Lower lobe of right lung (tissue), 2 donors: ENCODE results near the gene APOL4. TPM values are rescaled to one million over a fixed set of nuclear protein-coding genes. Genes with fewer than 3 reads are reported as not detected.
"Not testable (repeated sequence)": the region's sequence is repeated elsewhere in the genome, so short reads cannot be mapped to it uniquely, and the experiment has no call there.

ENCODE experiments used
- ATAC-seq, 2 donors: fragments of 200-7000 bp; cut with Tn5 transposase; one replicate each; pipeline ENCODE4 v1.9.1; 2020 to 2022; ENCODE audit warnings: mild to moderate bottlenecking in 2 of 2, moderate library complexity in 2 of 2
- DNase-seq: peaks from one replicate; pipeline ENCODE4 v3.0.0-alpha.2; 2020
- H3K27ac ChIP-seq: fragments of 200-600 bp; one replicate; pipeline ENCODE4 v1.8.0; 2022
- H3K27me3 ChIP-seq: fragments of 200-600 bp; one replicate; pipeline ENCODE4 v1.8.0; 2022; ENCODE audit warnings: low read depth
- H3K36me3 ChIP-seq: fragments of 200-600 bp; one replicate; pipeline ENCODE4 v1.8.0; 2022; ENCODE audit warnings: mild to moderate bottlenecking
- H3K4me1 ChIP-seq: fragments of 200-600 bp; one replicate; pipeline ENCODE4 v1.8.0; 2022
- H3K4me3 ChIP-seq: fragments of 200-600 bp; one replicate; pipeline ENCODE4 v1.8.0; 2022; ENCODE audit warnings: mild to moderate bottlenecking
- H3K9me3 ChIP-seq: fragments of 200-600 bp; one replicate; pipeline ENCODE4 v1.8.0; 2022
- CTCF ChIP-seq: fragments of 200-600 bp; IDR thresholded peaks from one replicate; pipeline ENCODE4 v1.8.0; 2022; ENCODE audit warnings: antibody characterized with exemption, mild to moderate bottlenecking
- intact Hi-C: fragments of 100-400 bp; cut with DNase I; formaldehyde crosslinking; loops from one replicate; pipeline ENCODE4 v1.11.0; 2022
- total RNA-seq: library from RNA; stranded (reverse); fragmentation: NEBNext Ultra II Directional; extraction: Animal tissue kit (Norgen Biotek cat#: 25700); gene quantifications from one replicate; pipeline ENCODE4 v1.2.1, GENCODE V29; 2021
- donor health status: DM: no; HTN: yes; CAD: no; lungs with severe emphysema.

Gene APOL4
- total RNA-seq, 1 donor from 2014 or later, result 29.0 TPM

- peak in 1 of 2 donors; percentile 64 for ATAC-seq
- Histone ChIP-seq H3K4me1 (peaks cover 64% of the 10 kb centered on the region), H3K9me3 (no peaks in the 10 kb centered on the region), H3K27me3 (no peaks in the 10 kb centered on the region), H3K36me3 (no peaks in the 10 kb centered on the region), H3K27ac (peak overlapping the region; percentile 26), H3K4me3 (no peak overlapping the region)
- TF ChIP-seq CTCF, result no peak
- DNase-seq, result no peak
- intact Hi-C loops, result no loop called here
These were observed 36.5 kb downstream of the APOL4 start for GRCh38 chr22:36165141-36165540.

GRCh38 chr22:36164621-36165020, 37.0 kb downstream of the APOL4 start:
- DNase-seq (no peak), ATAC-seq (peak; percentile 63 to 74)
- H3K9me3 ChIP-seq, result no peaks in the 10 kb centered on the region
- peaks cover 69% of the 10 kb centered on the region for H3K4me1 ChIP-seq
- intact Hi-C loops, result no loop called here
- no peaks in the 10 kb centered on the region for H3K36me3 ChIP-seq
- H3K4me3 ChIP-seq, result no peak overlapping the region
- no peaks in the 10 kb centered on the region for H3K27me3 ChIP-seq
- H3K27ac ChIP-seq, result peak overlapping the region; percentile 26
- TF ChIP-seq CTCF, result no peak

GRCh38 chr22:36163497-36163896, 38.1 kb downstream of the APOL4 start:
- Histone ChIP-seq H3K27ac (peak overlapping the region; percentile 59), H3K9me3 (no peaks in the 10 kb centered on the region), H3K4me1 (peaks cover 80% of the 10 kb centered on the region), H3K4me3 (no peak overlapping the region), H3K27me3 (no peaks in the 10 kb centered on the region), H3K36me3 (no peaks in the 10 kb centered on the region)
- DNase-seq (no peak), ATAC-seq (no peak)
- intact Hi-C loops, result no loop called here
- no peak for TF ChIP-seq CTCF

GRCh38 chr22:36162127-36163034, 39.2 kb downstream of the APOL4 start:
- Histone ChIP-seq H3K4me1 (peaks cover 91% of the 10 kb centered on the region), H3K9me3 (no peaks in the 10 kb centered on the region), H3K27me3 (no peaks in the 10 kb centered on the region), H3K4me3 (no peak overlapping the region), H3K27ac (peak overlapping the region; percentile 59), H3K36me3 (no peaks in the 10 kb centered on the region)
- no peak for ATAC-seq
- intact Hi-C loops, result no loop called here
- DNase-seq, result no peak
- no peak for TF ChIP-seq CTCF

GRCh38 chr22:36161793-36162126, 39.8 kb downstream of the APOL4 start:
- H3K9me3 ChIP-seq, H3K27me3 ChIP-seq, DNase-seq, ATAC-seq, H3K36me3 ChIP-seq, H3K4me3 ChIP-seq, intact Hi-C loops: not testable (repeated sequence)
- peaks cover 90% of the 10 kb centered on the region for H3K4me1 ChIP-seq
- peak overlapping the region; percentile 59 for H3K27ac ChIP-seq

GRCh38 chr22:36160499-36160942, 41.1 kb downstream of the APOL4 start, which contains the start of gene APOL3:
APOL3 (minus strand) TSS chr22:36160755; CDS start chr22:36149055, 11,700 bp downstream.
- peak within 1 kb of the TSS; percentile 65 for H3K4me3 ChIP-seq
- no peaks in the 10 kb centered on the region for H3K27me3 ChIP-seq
- no peaks in the 10 kb centered on the region for H3K9me3 ChIP-seq
- peaks cover 90% of the 10 kb centered on the region for H3K4me1 ChIP-seq
- peak; percentile 51 to 69 for ATAC-seq
- peak within 1 kb of the TSS; percentile 86 for H3K27ac ChIP-seq
- peak; percentile 77 for DNase-seq
- intact Hi-C loops, result no loop called here
- no peaks in the 10 kb centered on the region for H3K36me3 ChIP-seq
- no peak for TF ChIP-seq CTCF
